WTC11 (cell line): ENCODE data around the gene CRYBA4. TPM values are rescaled to one million over a fixed set of nuclear protein-coding genes. Genes with fewer than 3 reads are reported as not detected.
A peak's percentile ranks its signal among the peaks of the same experiment; 100 is the strongest.

ENCODE experiments used
- ATAC-seq: fragments of 200-7000 bp; cut with Tn5 transposase; 2 replicates; pipeline ENCODE4 v1.10.0; 2021; ENCODE audit warnings: mild to moderate bottlenecking, moderate library complexity
- CTCF ChIA-PET: fragments of 300-600 bp; sonication (Branson Sonifier 250); formaldehyde crosslinking; loops from one replicate; lab custom pipeline; 2021; ENCODE audit warnings: antibody characterized with exemption; lab: Charles Lee
- POLR2A ChIA-PET: fragments of 350-600 bp; sonication (Branson Sonifier 250); formaldehyde crosslinking; loops from one replicate; lab custom pipeline; 2021; ENCODE audit warnings: antibody characterized with exemption; lab: Charles Lee
- DNase-seq: peaks from one replicate; pipeline ENCODE4 v3.0.0; 2021; ENCODE audit warnings: low spot score
- H3K27ac Mint-ChIP-seq: 2 replicates; pipeline ENCODE4 v1.8.0; 2021; ENCODE audit warnings: mixed read lengths
- H3K27me3 Mint-ChIP-seq: 2 replicates; pipeline ENCODE4 v1.8.0; 2021; ENCODE audit warnings: low read depth, mild to moderate bottlenecking, moderate library complexity, mixed read lengths
- H3K36me3 Mint-ChIP-seq: 2 replicates; pipeline ENCODE4 v1.8.0; 2021; ENCODE audit warnings: mixed read lengths
- H3K4me1 Mint-ChIP-seq: 2 replicates; pipeline ENCODE4 v1.8.0; 2022; ENCODE audit warnings: mixed read lengths
- H3K4me3 Mint-ChIP-seq: 2 replicates; pipeline ENCODE4 v1.8.0; 2021; ENCODE audit warnings: mild to moderate bottlenecking, moderate library complexity, mixed read lengths
- H3K9me3 Mint-ChIP-seq: 2 replicates; pipeline ENCODE4 v1.8.0; 2021; ENCODE audit warnings: mixed read lengths
- ATF1 ChIP-seq: sonication (generic); formaldehyde crosslinking; IDR thresholded peaks from 2 replicates; pipeline ENCODE4 v1.8.1; 2023; ENCODE audit warnings: mild to moderate bottlenecking, moderate library complexity, missing genetic modification reagents
- CREM ChIP-seq: sonication (generic); formaldehyde crosslinking; IDR thresholded peaks from 2 replicates; pipeline ENCODE4 v1.8.1; 2022; ENCODE audit warnings: mild to moderate bottlenecking, missing genetic modification reagents, moderate library complexity
- ELF4 ChIP-seq: sonication (generic); formaldehyde crosslinking; IDR thresholded peaks from 2 replicates; pipeline ENCODE4 v1.8.1; 2022; ENCODE audit warnings: low read depth, mild to moderate bottlenecking, moderate library complexity, missing genetic modification reagents
- FOXK1 ChIP-seq: sonication (generic); formaldehyde crosslinking; IDR thresholded peaks from 2 replicates; pipeline ENCODE4 v1.8.0; 2022; ENCODE audit warnings: mild to moderate bottlenecking, moderate library complexity, missing genetic modification reagents
- GABPB1 ChIP-seq: sonication (generic); formaldehyde crosslinking; IDR thresholded peaks from 2 replicates; pipeline ENCODE4 v1.8.1; 2023; ENCODE audit warnings: mild to moderate bottlenecking, missing genetic modification reagents
- HMGA2 ChIP-seq: fragments of 250-450 bp; sonication (Bioruptor Pico); IDR thresholded peaks from 2 replicates; pipeline ENCODE4 v1.4.0; 2021; ENCODE audit warnings: mild to moderate bottlenecking, moderate library complexity
- IRF1 ChIP-seq: sonication (generic); formaldehyde crosslinking; IDR thresholded peaks from 2 replicates; pipeline ENCODE4 v1.8.0; 2023; ENCODE audit warnings: missing genetic modification reagents
- IRF2 ChIP-seq: sonication (generic); formaldehyde crosslinking; IDR thresholded peaks from 2 replicates; pipeline ENCODE4 v1.8.0; 2022; ENCODE audit warnings: low read depth, missing genetic modification reagents, borderline replicate concordance
- MXD4 ChIP-seq: fragments of 250-450 bp; sonication (Bioruptor Pico); IDR thresholded peaks from 2 replicates; pipeline ENCODE4 v1.8.0; 2021; ENCODE audit warnings: mild to moderate bottlenecking, moderate library complexity, borderline replicate concordance
- NR3C1 ChIP-seq: sonication (generic); formaldehyde crosslinking; conservative IDR thresholded peaks from 2 replicates; pipeline ENCODE4 v1.8.1; 2023; ENCODE audit warnings: low read depth, mild to moderate bottlenecking, missing genetic modification reagents
- PRDM15 ChIP-seq: sonication (generic); formaldehyde crosslinking; IDR thresholded peaks from 2 replicates; pipeline ENCODE4 v1.8.0; 2022; ENCODE audit warnings: missing genetic modification reagents
- PRRX2 ChIP-seq: fragments of 250-450 bp; sonication (Bioruptor Pico); IDR thresholded peaks from 2 replicates; pipeline ENCODE4 v1.8.0; 2021; ENCODE audit warnings: mild to moderate bottlenecking
- TEAD4 ChIP-seq: sonication (generic); formaldehyde crosslinking; IDR thresholded peaks from 2 replicates; pipeline ENCODE4 v1.8.0; 2022; ENCODE audit warnings: mild to moderate bottlenecking, missing genetic modification reagents
- ZNF219 ChIP-seq: sonication (generic); formaldehyde crosslinking; IDR thresholded peaks from 2 replicates; pipeline ENCODE4 v1.8.0; 2023; ENCODE audit warnings: missing genetic modification reagents, mild to moderate bottlenecking, borderline replicate concordance
- ZNF232 ChIP-seq: sonication (generic); formaldehyde crosslinking; IDR thresholded peaks from 2 replicates; pipeline ENCODE4 v1.8.0; 2022; ENCODE audit warnings: mild to moderate bottlenecking, missing genetic modification reagents
- ZNF317 ChIP-seq: sonication (generic); formaldehyde crosslinking; IDR thresholded peaks from 2 replicates; pipeline ENCODE4 v1.8.1; 2023; ENCODE audit warnings: low read depth, mild to moderate bottlenecking, moderate library complexity, missing genetic modification reagents, borderline replicate concordance
- ZNF416 ChIP-seq: fragments of 250-450 bp; sonication (Bioruptor Pico); IDR thresholded peaks from 2 replicates; pipeline ENCODE4 v1.9.0; 2021; ENCODE audit warnings: mild to moderate bottlenecking, inconsistent platforms
- total RNA-seq: library from RNA; stranded (reverse); gene quantifications from 3 replicates; pipeline ENCODE4 v1.2.3, GENCODE V29; 2021
- TF ChIP-seq, protein P1 (sequence below): fragments of 250-450 bp; sonication (Bioruptor Pico); IDR thresholded peaks from 2 replicates; pipeline ENCODE4 v1.9.0; 2021; ENCODE audit warnings: mild to moderate bottlenecking
- TF ChIP-seq, protein P2 (sequence below): fragments of 250-450 bp; sonication (Bioruptor Pico); IDR thresholded peaks from 2 replicates; pipeline ENCODE4 v1.8.0; 2021; ENCODE audit warnings: mild to moderate bottlenecking
- TF ChIP-seq, protein P3 (sequence below): sonication (generic); formaldehyde crosslinking; IDR thresholded peaks from 2 replicates; pipeline ENCODE4 v1.8.0; 2022; ENCODE audit warnings: mild to moderate bottlenecking, missing genetic modification reagents

Gene CRYBA4
- total RNA-seq, 1 experiment from 2014 or later = 0.81 TPM

- POLR2A ChIA-PET = no interaction called here
These were observed 47.6 kb upstream of the CRYBA4 start for GRCh38 chr22:26574001-26574723.

GRCh38 chr22:26576026-26576680, 45.6 kb upstream of the CRYBA4 start:
- H3K36me3 Mint-ChIP-seq = peaks cover 17% of the 10 kb centered on the region
- ChIA-PET POLR2A (interaction anchor here (0.6 to 0.7 kb wide), 2 partner anchors 24 to 64 kb away, joined by 3 to 6 read pairs; partner anchors contain the start of gene TFIP11), CTCF (interaction anchor here (0.7 to 0.8 kb wide), 2 partner anchors 73 to 1584 kb away, joined by 3 read pairs; no protein-coding TSS in a partner anchor)
- H3K4me3 Mint-ChIP-seq = no peak overlapping the region; the same call in 1 of the 2 replicates
- H3K9me3 Mint-ChIP-seq = no peaks in the 10 kb centered on the region
- peak overlapping the region; percentile 66 for H3K27ac Mint-ChIP-seq
- TF ChIP-seq HMGA2 (peak; percentile 88), MXD4 (no peak)
- peaks cover 81% of the 10 kb centered on the region for H3K4me1 Mint-ChIP-seq
- no peaks in the 10 kb centered on the region for H3K27me3 Mint-ChIP-seq
- DNase-seq (no peak), ATAC-seq (no peak)

More at GRCh38 chr22:26574001-26574723, 47.6 kb upstream of the CRYBA4 start:
- Mint-ChIP-seq H3K4me1 (peaks cover 75% of the 10 kb centered on the region), H3K27me3 (no peaks in the 10 kb centered on the region), H3K36me3 (peaks cover 16% of the 10 kb centered on the region), H3K4me3 (no peak overlapping the region), H3K9me3 (no peaks in the 10 kb centered on the region), H3K27ac (peak overlapping the region; percentile 90)
- ATAC-seq (no peak), DNase-seq (no peak)
- TF ChIP-seq PRRX2 (CRISPR knock-in tag) (no peak), ZNF416 (no peak)
- CTCF ChIA-PET = no interaction called here

DNA sequence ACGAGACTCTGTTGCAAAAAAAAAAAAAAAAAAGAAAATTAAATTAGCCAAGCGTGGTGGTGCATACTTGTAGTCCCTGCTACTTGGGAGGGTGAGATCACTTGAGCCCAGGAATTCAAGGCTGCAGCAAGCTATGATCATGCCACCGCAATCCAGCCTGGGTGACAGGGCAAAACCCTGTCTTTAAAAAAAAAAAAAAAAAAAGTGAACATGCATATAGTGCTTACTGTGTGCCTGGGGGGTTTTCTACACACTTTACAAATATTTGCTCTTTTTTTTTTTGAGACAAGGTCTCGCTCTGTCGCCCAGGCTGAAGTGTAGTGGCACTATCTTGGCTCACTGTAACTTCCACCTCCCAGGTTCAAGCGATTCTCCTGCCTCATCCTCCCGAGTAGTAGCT, 44.7 kb upstream of the CRYBA4 start:
- POLR2A ChIA-PET = interaction anchor here (0.6 kb wide), 1 partner anchor 25 kb away, joined by 6 read pairs; no protein-coding TSS in a partner anchor
- Mint-ChIP-seq H3K9me3 (no peaks in the 10 kb centered on the region), H3K27me3 (no peaks in the 10 kb centered on the region), H3K27ac (no peak overlapping the region), H3K36me3 (peaks cover 17% of the 10 kb centered on the region), H3K4me3 (no peak overlapping the region), H3K4me1 (peaks cover 80% of the 10 kb centered on the region)
- TF ChIP-seq, protein P1, sequence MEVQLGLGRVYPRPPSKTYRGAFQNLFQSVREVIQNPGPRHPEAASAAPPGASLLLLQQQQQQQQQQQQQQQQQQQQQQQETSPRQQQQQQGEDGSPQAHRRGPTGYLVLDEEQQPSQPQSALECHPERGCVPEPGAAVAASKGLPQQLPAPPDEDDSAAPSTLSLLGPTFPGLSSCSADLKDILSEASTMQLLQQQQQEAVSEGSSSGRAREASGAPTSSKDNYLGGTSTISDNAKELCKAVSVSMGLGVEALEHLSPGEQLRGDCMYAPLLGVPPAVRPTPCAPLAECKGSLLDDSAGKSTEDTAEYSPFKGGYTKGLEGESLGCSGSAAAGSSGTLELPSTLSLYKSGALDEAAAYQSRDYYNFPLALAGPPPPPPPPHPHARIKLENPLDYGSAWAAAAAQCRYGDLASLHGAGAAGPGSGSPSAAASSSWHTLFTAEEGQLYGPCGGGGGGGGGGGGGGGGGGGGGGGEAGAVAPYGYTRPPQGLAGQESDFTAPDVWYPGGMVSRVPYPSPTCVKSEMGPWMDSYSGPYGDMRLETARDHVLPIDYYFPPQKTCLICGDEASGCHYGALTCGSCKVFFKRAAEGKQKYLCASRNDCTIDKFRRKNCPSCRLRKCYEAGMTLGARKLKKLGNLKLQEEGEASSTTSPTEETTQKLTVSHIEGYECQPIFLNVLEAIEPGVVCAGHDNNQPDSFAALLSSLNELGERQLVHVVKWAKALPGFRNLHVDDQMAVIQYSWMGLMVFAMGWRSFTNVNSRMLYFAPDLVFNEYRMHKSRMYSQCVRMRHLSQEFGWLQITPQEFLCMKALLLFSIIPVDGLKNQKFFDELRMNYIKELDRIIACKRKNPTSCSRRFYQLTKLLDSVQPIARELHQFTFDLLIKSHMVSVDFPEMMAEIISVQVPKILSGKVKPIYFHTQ = no peak
- TF ChIP-seq IRF2 (CRISPR knock-in tag) (no peak), GABPB1 (CRISPR knock-in tag) (no peak), NR3C1 (CRISPR knock-in tag) (no peak), FOXK1 (CRISPR knock-in tag) (no peak), ELF4 (CRISPR knock-in tag) (no peak), TEAD4 (no peak), ZNF416 (no peak), ZNF232 (no peak), ATF1 (CRISPR knock-in tag) (no peak), IRF1 (CRISPR knock-in tag) (no peak), PRDM15 (no peak), ZNF317 (CRISPR knock-in tag) (no peak), CREM (CRISPR knock-in tag) (no peak), ZNF219 (CRISPR knock-in tag) (no peak)
- TF ChIP-seq, protein P2, sequence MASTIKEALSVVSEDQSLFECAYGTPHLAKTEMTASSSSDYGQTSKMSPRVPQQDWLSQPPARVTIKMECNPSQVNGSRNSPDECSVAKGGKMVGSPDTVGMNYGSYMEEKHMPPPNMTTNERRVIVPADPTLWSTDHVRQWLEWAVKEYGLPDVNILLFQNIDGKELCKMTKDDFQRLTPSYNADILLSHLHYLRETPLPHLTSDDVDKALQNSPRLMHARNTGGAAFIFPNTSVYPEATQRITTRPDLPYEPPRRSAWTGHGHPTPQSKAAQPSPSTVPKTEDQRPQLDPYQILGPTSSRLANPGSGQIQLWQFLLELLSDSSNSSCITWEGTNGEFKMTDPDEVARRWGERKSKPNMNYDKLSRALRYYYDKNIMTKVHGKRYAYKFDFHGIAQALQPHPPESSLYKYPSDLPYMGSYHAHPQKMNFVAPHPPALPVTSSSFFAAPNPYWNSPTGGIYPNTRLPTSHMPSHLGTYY = no peak
- TF ChIP-seq, protein P3, sequence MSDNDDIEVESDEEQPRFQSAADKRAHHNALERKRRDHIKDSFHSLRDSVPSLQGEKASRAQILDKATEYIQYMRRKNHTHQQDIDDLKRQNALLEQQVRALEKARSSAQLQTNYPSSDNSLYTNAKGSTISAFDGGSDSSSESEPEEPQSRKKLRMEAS (CRISPR knock-in tag) = no peak
- no peak for DNase-seq
- no peak for ATAC-seq
- CTCF ChIA-PET = interaction anchor here (0.7 kb wide), 1 partner anchor 1585 kb away, joined by 3 read pairs; no protein-coding TSS in a partner anchor
